Stimulated activated CD4-positive, alpha-beta T cell treated with anti-CD3 and anti-CD28 coated beads, Interleukin-12 subunit alpha, Interleukin-12 subunit beta, amount 100 ng/mL, for 4 hours (primary cell): ENCODE data around the gene NPAS2.

ENCODE experiments used
- DNase-seq: peaks from one replicate; pipeline ENCODE4 v3.0.0-alpha.2; 2020

NPAS2 gene

GRCh38 chr2:100799686-100800085, 20.3 kb upstream of the NPAS2 start:
- DNase-seq = no peak

GRCh38 chr2:100800915-100801314, 19.0 kb upstream of the NPAS2 start:
- no peak for DNase-seq

- no peak for DNase-seq
Observed at GRCh38 chr2:100801402-100801801, 18.5 kb upstream of the NPAS2 start.

GRCh38 chr2:100802066-100802465, 17.9 kb upstream of the NPAS2 start:
- no peak for DNase-seq

GRCh38 chr2:100803334-100803733, 16.6 kb upstream of the NPAS2 start:
- no peak for DNase-seq

GRCh38 chr2:100806550-100806949, 13.4 kb upstream of the NPAS2 start:
- DNase-seq = no peak

GRCh38 chr2:100807707-100808106, 12.2 kb upstream of the NPAS2 start:
- no peak for DNase-seq

GRCh38 chr2:100808582-100808981, 11.4 kb upstream of the NPAS2 start:
- no peak for DNase-seq

- no peak for DNase-seq
Observed at GRCh38 chr2:100809506-100809905, 10.4 kb upstream of the NPAS2 start.

- DNase-seq = no peak
Observed at GRCh38 chr2:100810603-100811145, 9.3 kb upstream of the NPAS2 start.

GRCh38 chr2:100812116-100812515, 7.8 kb upstream of the NPAS2 start:
- no peak for DNase-seq

- DNase-seq = no peak
Observed at GRCh38 chr2:100812573-100812972, 7.4 kb upstream of the NPAS2 start.

- no peak for DNase-seq
Observed at GRCh38 chr2:100813527-100813926, 6.4 kb upstream of the NPAS2 start.

GRCh38 chr2:100814043-100814442, 5.9 kb upstream of the NPAS2 start:
- DNase-seq = no peak

GRCh38 chr2:100814453-100814852, 5.5 kb upstream of the NPAS2 start:
- no peak for DNase-seq

GRCh38 chr2:100817388-100817985, 2.5 kb upstream of the NPAS2 start:
- DNase-seq = no peak

- DNase-seq = no peak
Observed at GRCh38 chr2:100818003-100818605, 1.8 kb upstream of the NPAS2 start.

- peak; percentile 16 for DNase-seq
Observed at GRCh38 chr2:100818606-100819369, 1.2 kb upstream of the NPAS2 start.

- no peak for DNase-seq
Observed at GRCh38 chr2:100820273-100820522, 259 bp downstream of the NPAS2 start.

GRCh38 chr2:100820523-100821254, 750 bp downstream of the NPAS2 start:
- peak; percentile 16 for DNase-seq

GRCh38 chr2:100821255-100821910, 1.4 kb downstream of the NPAS2 start:
- DNase-seq = no peak

- DNase-seq = no peak
Observed at GRCh38 chr2:100821911-100822265, 1.9 kb downstream of the NPAS2 start.

GRCh38 chr2:100822587-100823248, 2.8 kb downstream of the NPAS2 start:
- no peak for DNase-seq
